ENCODE measurements around the gene CHMP6. TPM values are rescaled to one million over a fixed set of nuclear protein-coding genes. Genes with fewer than 3 reads are reported as not detected.

The CHMP6 gene
- total and polyA plus RNA-seq, 10 donors = 23.0 to 41.1 (median 30.8) TPM

GRCh38 chr17:81040791-81041337 is 49.2 kb downstream of the CHMP6 start:
- peaks cover 9 to 81% (median 44%) of the 10 kb centered on the region in 6 donors for H3K4me1 ChIP-seq

GRCh38 chr17:81042606-81043005 is 51.0 kb downstream of the CHMP6 start:
- H3K27ac ChIP-seq = no peak overlapping the region
- TF ChIP-seq POLR2AphosphoS5 (IDR thresholded peaks at IDR 0.05) = no peak
- TF ChIP-seq, protein P1, sequence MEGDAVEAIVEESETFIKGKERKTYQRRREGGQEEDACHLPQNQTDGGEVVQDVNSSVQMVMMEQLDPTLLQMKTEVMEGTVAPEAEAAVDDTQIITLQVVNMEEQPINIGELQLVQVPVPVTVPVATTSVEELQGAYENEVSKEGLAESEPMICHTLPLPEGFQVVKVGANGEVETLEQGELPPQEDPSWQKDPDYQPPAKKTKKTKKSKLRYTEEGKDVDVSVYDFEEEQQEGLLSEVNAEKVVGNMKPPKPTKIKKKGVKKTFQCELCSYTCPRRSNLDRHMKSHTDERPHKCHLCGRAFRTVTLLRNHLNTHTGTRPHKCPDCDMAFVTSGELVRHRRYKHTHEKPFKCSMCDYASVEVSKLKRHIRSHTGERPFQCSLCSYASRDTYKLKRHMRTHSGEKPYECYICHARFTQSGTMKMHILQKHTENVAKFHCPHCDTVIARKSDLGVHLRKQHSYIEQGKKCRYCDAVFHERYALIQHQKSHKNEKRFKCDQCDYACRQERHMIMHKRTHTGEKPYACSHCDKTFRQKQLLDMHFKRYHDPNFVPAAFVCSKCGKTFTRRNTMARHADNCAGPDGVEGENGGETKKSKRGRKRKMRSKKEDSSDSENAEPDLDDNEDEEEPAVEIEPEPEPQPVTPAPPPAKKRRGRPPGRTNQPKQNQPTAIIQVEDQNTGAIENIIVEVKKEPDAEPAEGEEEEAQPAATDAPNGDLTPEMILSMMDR (IDR thresholded peaks at IDR 0.05 in 8 of 11, conservative IDR thresholded peaks at IDR 0.05 in 3 of 11) = no peak
- no peak for TF ChIP-seq POLR2A (IDR thresholded peaks at IDR 0.05)
- H3K4me1 ChIP-seq = peaks cover 5 to 79% (median 38%) of the 10 kb centered on the region in 6 donors
- no peaks in the 10 kb centered on the region for H3K36me3 ChIP-seq
- no peak for DNase-seq
- H3K9me3 ChIP-seq = no peaks in the 10 kb centered on the region
- 89 to 94% (median 92%) methylated on average over 7 to 9 of the region's 9 CpGs for WGBS, 5 donors
- peaks cover 0 to 5% (median 0%) of the 10 kb centered on the region in 7 donors for H3K27me3 ChIP-seq (replicated peaks in 1 of 7)
- intact Hi-C loops (cut with DNase I; ENCODE audit: low total_unique reads) = no loop called here
- no peak overlapping the region for H3K4me3 ChIP-seq

More at GRCh38 chr17:81040791-81041337, 49.2 kb downstream of the CHMP6 start:
- Histone ChIP-seq H3K36me3 (no peaks in the 10 kb centered on the region), H3K4me3 (no peak overlapping the region), H3K9me3 (no peaks in the 10 kb centered on the region), H3K27ac (no peak overlapping the region), H3K27me3 (replicated peaks in 1 of 7) (peaks cover 0 to 20% (median 0%) of the 10 kb centered on the region in 7 donors)
- no peak for DNase-seq
- WGBS, 5 donors = 37 to 61% (median 46%) methylated on average over 3 to 6 of the region's 6 CpGs
- TF ChIP-seq, protein P1 (IDR thresholded peaks at IDR 0.05 in 8 of 11, conservative IDR thresholded peaks at IDR 0.05 in 3 of 11) = peak in 7 of 11 experiments; percentile 13 to 51 (median 37)
- TF ChIP-seq POLR2AphosphoS5 (IDR thresholded peaks at IDR 0.05) = peak in 2 of 3 donors; percentile 18 to 24
- TF ChIP-seq POLR2A (IDR thresholded peaks at IDR 0.05) = no peak
- intact Hi-C loops (cut with DNase I; ENCODE audit: low total_unique reads) = no loop called here

GRCh38 chr17:81043319-81043724 is 51.7 kb downstream of the CHMP6 start:
- TF ChIP-seq, protein P1 (IDR thresholded peaks at IDR 0.05 in 8 of 11, conservative IDR thresholded peaks at IDR 0.05 in 3 of 11) = no peak
- Histone ChIP-seq H3K4me3 (no peak overlapping the region), H3K27ac (peak overlapping the region in 5 of 8 donors; percentile 63 to 74 (median 65)), H3K4me1 (peaks cover 5 to 77% (median 41%) of the 10 kb centered on the region in 6 donors), H3K36me3 (no peaks in the 10 kb centered on the region), H3K27me3 (replicated peaks in 1 of 7) (no peaks in the 10 kb centered on the region), H3K9me3 (no peaks in the 10 kb centered on the region)
- 69 to 92% (median 87%) methylated on average over 14 to 19 of the region's 19 CpGs for WGBS, 5 donors
- intact Hi-C loops (cut with DNase I; ENCODE audit: low total_unique reads) = no loop called here
- peak; percentile 73 for DNase-seq

GRCh38 chr17:81043725-81044427 is 52.2 kb downstream of the CHMP6 start:
- 62 to 73% (median 66%) methylated on average over 26 to 38 of the region's 38 CpGs for WGBS, 5 donors
- intact Hi-C loops (cut with DNase I; ENCODE audit: low total_unique reads) = no loop called here
- Histone ChIP-seq H3K9me3 (no peaks in the 10 kb centered on the region), H3K36me3 (no peaks in the 10 kb centered on the region), H3K27ac (peak overlapping the region in 7 of 8 donors; percentile 4 to 74 (median 65)), H3K4me1 (peaks cover 5 to 79% (median 46%) of the 10 kb centered on the region in 6 donors), H3K4me3 (no peak overlapping the region), H3K27me3 (replicated peaks in 1 of 7) (peaks cover 0 to 5% (median 0%) of the 10 kb centered on the region in 7 donors)
- TF ChIP-seq POLR2AphosphoS5 (IDR thresholded peaks at IDR 0.05) (peak in 2 of 3 donors; percentile 26 to 36), POLR2A (IDR thresholded peaks at IDR 0.05) (no peak)
- TF ChIP-seq, protein P1 (IDR thresholded peaks at IDR 0.05 in 8 of 11, conservative IDR thresholded peaks at IDR 0.05 in 3 of 11) = no peak
- peak; percentile 66 for DNase-seq
